HG02610 (cell line): ENCODE results near the gene LST1.
"Not testable (repeated sequence)": the region's sequence is repeated elsewhere in the genome, so short reads cannot be mapped to it uniquely, and the experiment has no call there.

ENCODE experiments used
- ATAC-seq: cut with Tn5 transposase; IDR thresholded peaks from one replicate; pipeline ENCODE4 v1.9.1; 2021; ENCODE audit warnings: mild to moderate bottlenecking, moderate library complexity; ENCODE audit not compliant: unreplicated experiment

Gene LST1

GRCh38 chr6:31586008-31586407, at the start of gene LST1:
Gene LST1, plus strand, starts transcription at chr6:31586277. Its CDS starts 1,023 bp downstream, at chr6:31587300.
- no peak for ATAC-seq

GRCh38 chr6:31538805-31539400, 47.2 kb upstream of the LST1 start:
- no peak for ATAC-seq

GRCh38 chr6:31540640-31541039, 45.4 kb upstream of the LST1 start:
- no peak for ATAC-seq

- no peak for ATAC-seq
Measured at GRCh38 chr6:31541059-31541657, 44.9 kb upstream of the LST1 start.

GRCh38 chr6:31541658-31542521, 44.2 kb upstream of the LST1 start, which contains the start of gene DDX39B:
Gene DDX39B, minus strand, starts transcription at chr6:31542003. Its CDS starts 1,471 bp downstream, at chr6:31540532.
- ATAC-seq: peak; percentile 63

GRCh38 chr6:31543639-31544038, 42.4 kb upstream of the LST1 start:
- ATAC-seq: no peak

GRCh38 chr6:31544676-31545075, 41.4 kb upstream of the LST1 start:
- ATAC-seq: no peak

GRCh38 chr6:31545291-31545690, 40.8 kb upstream of the LST1 start:
- no peak for ATAC-seq

GRCh38 chr6:31546339-31546957, 39.6 kb upstream of the LST1 start, which contains the start of gene ATP6V1G2:
Gene ATP6V1G2, minus strand, starts transcription at chr6:31546608. Its CDS starts 49 bp downstream, at chr6:31546559.
- peak; percentile 38 for ATAC-seq

- ATAC-seq: peak; percentile 75
Measured at GRCh38 chr6:31546958-31547726, 38.9 kb upstream of the LST1 start, which contains the start of gene NFKBIL1. Gene NFKBIL1, plus strand, starts transcription at chr6:31547608. Its CDS starts 87 bp downstream, at chr6:31547695.

- ATAC-seq: no peak
Measured at GRCh38 chr6:31547727-31548543, 38.1 kb upstream of the LST1 start.

- ATAC-seq: no peak
Measured at GRCh38 chr6:31548544-31548873, 37.6 kb upstream of the LST1 start.

- ATAC-seq: not testable (repeated sequence)
Measured at GRCh38 chr6:31551371-31551770, 34.7 kb upstream of the LST1 start.

- no peak for ATAC-seq
Measured at GRCh38 chr6:31556307-31556706, 29.8 kb upstream of the LST1 start.

GRCh38 chr6:31557443-31558317, 28.4 kb upstream of the LST1 start:
- no peak for ATAC-seq

GRCh38 chr6:31558318-31558625, 27.8 kb upstream of the LST1 start:
- ATAC-seq: no peak

GRCh38 chr6:31558631-31559500, 27.2 kb upstream of the LST1 start:
- peak; percentile 35 for ATAC-seq

GRCh38 chr6:31559606-31559957, 26.5 kb upstream of the LST1 start:
- ATAC-seq: no peak
